ENCODE data around the gene HS6ST1.

The HS6ST1 gene

DNA sequence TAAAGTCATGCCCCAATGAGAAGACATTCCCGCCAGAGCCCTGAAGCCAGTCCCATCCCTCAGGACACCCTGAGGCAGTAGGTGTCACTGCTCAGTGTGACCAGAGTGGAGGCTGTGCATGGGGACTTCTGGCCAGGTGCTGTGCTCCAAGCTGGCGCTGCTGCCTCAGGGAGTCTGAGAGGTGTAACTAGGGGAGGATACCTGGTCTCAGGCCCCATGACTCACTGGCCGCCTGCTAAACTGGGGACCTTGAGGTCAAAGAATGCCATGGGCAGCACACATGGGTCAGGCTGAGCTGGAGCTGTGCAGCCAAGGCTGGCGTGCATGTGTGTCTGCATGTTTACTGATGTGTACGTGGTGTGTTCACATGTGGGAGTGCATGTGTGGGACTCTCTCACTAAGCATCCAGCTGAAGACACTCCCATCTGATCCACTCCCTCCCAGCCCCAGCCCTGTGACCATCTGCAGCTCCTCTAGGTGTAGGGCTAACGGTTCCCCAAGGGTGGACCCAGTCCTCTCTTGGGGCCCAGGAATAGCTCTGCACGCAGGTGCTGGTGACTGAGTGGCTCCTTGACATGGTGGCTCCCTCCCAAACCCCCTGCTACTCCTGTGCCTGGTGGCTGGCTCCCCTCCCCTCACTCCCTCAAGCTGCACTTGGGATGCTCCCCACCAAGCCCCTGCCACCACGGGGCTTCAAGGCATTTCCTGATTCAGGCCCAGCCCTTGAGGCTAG lies 16.5 kb downstream of the HS6ST1 start:
- TF ChIP-seq, protein P1, sequence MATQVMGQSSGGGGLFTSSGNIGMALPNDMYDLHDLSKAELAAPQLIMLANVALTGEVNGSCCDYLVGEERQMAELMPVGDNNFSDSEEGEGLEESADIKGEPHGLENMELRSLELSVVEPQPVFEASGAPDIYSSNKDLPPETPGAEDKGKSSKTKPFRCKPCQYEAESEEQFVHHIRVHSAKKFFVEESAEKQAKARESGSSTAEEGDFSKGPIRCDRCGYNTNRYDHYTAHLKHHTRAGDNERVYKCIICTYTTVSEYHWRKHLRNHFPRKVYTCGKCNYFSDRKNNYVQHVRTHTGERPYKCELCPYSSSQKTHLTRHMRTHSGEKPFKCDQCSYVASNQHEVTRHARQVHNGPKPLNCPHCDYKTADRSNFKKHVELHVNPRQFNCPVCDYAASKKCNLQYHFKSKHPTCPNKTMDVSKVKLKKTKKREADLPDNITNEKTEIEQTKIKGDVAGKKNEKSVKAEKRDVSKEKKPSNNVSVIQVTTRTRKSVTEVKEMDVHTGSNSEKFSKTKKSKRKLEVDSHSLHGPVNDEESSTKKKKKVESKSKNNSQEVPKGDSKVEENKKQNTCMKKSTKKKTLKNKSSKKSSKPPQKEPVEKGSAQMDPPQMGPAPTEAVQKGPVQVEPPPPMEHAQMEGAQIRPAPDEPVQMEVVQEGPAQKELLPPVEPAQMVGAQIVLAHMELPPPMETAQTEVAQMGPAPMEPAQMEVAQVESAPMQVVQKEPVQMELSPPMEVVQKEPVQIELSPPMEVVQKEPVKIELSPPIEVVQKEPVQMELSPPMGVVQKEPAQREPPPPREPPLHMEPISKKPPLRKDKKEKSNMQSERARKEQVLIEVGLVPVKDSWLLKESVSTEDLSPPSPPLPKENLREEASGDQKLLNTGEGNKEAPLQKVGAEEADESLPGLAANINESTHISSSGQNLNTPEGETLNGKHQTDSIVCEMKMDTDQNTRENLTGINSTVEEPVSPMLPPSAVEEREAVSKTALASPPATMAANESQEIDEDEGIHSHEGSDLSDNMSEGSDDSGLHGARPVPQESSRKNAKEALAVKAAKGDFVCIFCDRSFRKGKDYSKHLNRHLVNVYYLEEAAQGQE (IDR thresholded peaks at IDR 0.05; ENCODE audit: insufficient replicate concordance, low read depth), result no peak
- TF ChIP-seq POLR2AphosphoS5 (IDR thresholded peaks at IDR 0.05; ENCODE audit: low read depth), result no peak
- TF ChIP-seq CTCF (IDR thresholded peaks at IDR 0.05; ENCODE audit: insufficient read depth, low read length), result no peak
- no peak for TF ChIP-seq SPI1 (IDR thresholded peaks at IDR 0.05; ENCODE audit: borderline replicate concordance, low read depth)
- no peak for TF ChIP-seq GABPA (IDR thresholded peaks at IDR 0.05; ENCODE audit: low read depth)
- no peak overlapping the region for H3K27ac ChIP-seq (replicated peaks)

GRCh38 chr2:128301501-128301966 lies 17.1 kb downstream of the HS6ST1 start:
- no peak overlapping the region for H3K4me3 ChIP-seq (replicated peaks; ENCODE audit: insufficient read depth, low read length)
- H3K27me3 ChIP-seq (ENCODE audit: insufficient read depth, poor library complexity, severe bottlenecking), result no peaks in the 10 kb centered on the region
- no peak for DNase-seq (ENCODE audit: low read depth in 1 of 2, low spot score in 1 of 2)
- no peak overlapping the region for H3K27ac ChIP-seq (replicated peaks)
- TF ChIP-seq GABPA (IDR thresholded peaks at IDR 0.05; ENCODE audit: low read depth), result no peak
- TF ChIP-seq SPI1 (IDR thresholded peaks at IDR 0.05; ENCODE audit: borderline replicate concordance, low read depth), result no peak
- no peak for TF ChIP-seq CTCF (IDR thresholded peaks at IDR 0.05; ENCODE audit: insufficient read depth, low read length)
- TF ChIP-seq POLR2AphosphoS5 (IDR thresholded peaks at IDR 0.05; ENCODE audit: low read depth), result no peak
- TF ChIP-seq, protein P1 (IDR thresholded peaks at IDR 0.05; ENCODE audit: insufficient replicate concordance, low read depth), result no peak

More for the DNA sequence above, 16.5 kb downstream of the HS6ST1 start:
- no peaks in the 10 kb centered on the region for H3K27me3 ChIP-seq (ENCODE audit: insufficient read depth, poor library complexity, severe bottlenecking)
- H3K4me3 ChIP-seq (replicated peaks; ENCODE audit: insufficient read depth, low read length), result no peak overlapping the region
- no peak for DNase-seq (ENCODE audit: low read depth in 1 of 2, low spot score in 1 of 2)

GRCh38 chr2:128301021-128301420 lies 17.6 kb downstream of the HS6ST1 start:
- Histone ChIP-seq H3K27me3 (ENCODE audit: insufficient read depth, poor library complexity, severe bottlenecking) (no peaks in the 10 kb centered on the region), H3K27ac (replicated peaks) (no peak overlapping the region), H3K4me3 (replicated peaks; ENCODE audit: insufficient read depth, low read length) (no peak overlapping the region)
- no peak for TF ChIP-seq GABPA (IDR thresholded peaks at IDR 0.05; ENCODE audit: low read depth)
- DNase-seq (ENCODE audit: low read depth in 1 of 2, low spot score in 1 of 2), result no peak

DNA sequence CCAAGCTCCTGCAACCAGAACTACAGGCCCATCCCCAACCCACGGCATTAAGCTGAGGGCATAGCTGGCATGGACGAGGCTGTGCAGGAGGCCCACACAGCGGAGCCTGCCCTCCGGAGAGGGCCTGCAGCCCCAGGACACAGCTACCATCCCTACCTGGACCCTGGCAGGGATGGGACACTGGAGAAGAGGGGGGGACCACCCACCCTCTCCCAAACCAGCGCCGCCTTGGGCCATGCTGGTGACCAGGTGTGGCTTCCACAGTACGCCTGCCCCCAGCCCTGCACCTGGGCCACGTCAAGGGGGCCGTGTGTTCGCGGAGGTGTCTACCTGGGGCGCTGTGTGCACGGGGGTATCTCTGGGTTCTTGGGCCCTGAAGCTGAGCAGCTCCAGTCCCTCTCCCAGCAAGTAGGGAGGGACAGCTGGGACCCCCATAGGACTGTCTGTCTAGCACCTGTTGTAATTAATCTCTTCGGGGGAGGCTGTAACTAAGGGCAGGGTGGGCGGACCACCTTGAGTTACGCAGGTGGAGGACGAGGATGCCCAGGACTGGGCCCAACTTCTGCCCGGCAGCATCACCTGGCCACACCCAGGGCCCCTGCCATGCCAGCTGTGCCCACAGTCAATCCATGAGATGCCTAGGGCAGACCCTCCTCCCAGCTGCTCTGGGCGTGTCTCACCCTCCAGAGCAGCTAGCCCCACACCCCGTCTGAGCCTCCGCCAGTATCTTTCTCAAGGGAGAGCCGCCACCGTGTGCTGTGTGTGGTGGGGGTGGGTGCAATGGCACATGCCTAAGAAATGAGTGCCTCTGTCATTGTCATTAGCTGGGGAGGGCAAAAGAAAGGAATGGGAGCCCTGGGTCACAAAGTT lies 18.3 kb downstream of the HS6ST1 start:
- DNase-seq (ENCODE audit: low read depth in 1 of 2, low spot score in 1 of 2), result no peak
- H3K27ac ChIP-seq (replicated peaks), result no peak overlapping the region
- H3K27me3 ChIP-seq (ENCODE audit: insufficient read depth, poor library complexity, severe bottlenecking), result no peaks in the 10 kb centered on the region
- no peak overlapping the region for H3K4me3 ChIP-seq (replicated peaks; ENCODE audit: insufficient read depth, low read length)
- TF ChIP-seq SPI1 (IDR thresholded peaks at IDR 0.05; ENCODE audit: borderline replicate concordance, low read depth) (no peak), POLR2AphosphoS5 (IDR thresholded peaks at IDR 0.05; ENCODE audit: low read depth) (no peak), GABPA (IDR thresholded peaks at IDR 0.05; ENCODE audit: low read depth) (no peak), CTCF (IDR thresholded peaks at IDR 0.05; ENCODE audit: insufficient read depth, low read length) (no peak)
- TF ChIP-seq, protein P1 (IDR thresholded peaks at IDR 0.05; ENCODE audit: insufficient replicate concordance, low read depth), result no peak

Measured in HL-60 (cell line).